Superior temporal gyrus (tissue), 1 donor: Measurements from ENCODE around the gene PAK4.
"Not testable (repeated sequence)": the region's sequence is repeated elsewhere in the genome, so short reads cannot be mapped to it uniquely, and the experiment has no call there.

Experiments used
- DNase-seq: peaks from one replicate; pipeline ENCODE4 v3.0.0-alpha.2; 2016; ENCODE audit errors: extremely low spot score

PAK4 gene

DNA sequence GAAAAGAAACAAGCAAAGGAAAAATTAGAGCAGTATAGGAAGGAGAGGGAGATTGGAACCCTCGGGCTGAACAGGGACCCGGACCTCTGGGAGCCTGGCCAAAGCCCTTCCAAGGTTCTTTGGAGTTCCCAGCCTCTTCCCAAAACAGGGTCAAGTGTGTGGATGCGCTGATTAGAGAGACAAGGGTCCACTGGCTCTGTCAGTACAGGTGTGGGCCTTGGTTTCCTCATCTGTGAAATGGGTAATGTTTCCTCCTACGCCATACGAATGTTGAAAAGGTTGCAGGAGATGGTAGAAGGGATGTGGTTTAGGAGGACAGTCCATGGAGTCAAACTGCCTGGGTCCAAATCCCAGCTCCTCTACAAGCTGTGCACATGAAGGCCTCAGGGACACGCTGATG is 80.5 kb downstream of the PAK4 start:
- DNase-seq: no peak

DNA sequence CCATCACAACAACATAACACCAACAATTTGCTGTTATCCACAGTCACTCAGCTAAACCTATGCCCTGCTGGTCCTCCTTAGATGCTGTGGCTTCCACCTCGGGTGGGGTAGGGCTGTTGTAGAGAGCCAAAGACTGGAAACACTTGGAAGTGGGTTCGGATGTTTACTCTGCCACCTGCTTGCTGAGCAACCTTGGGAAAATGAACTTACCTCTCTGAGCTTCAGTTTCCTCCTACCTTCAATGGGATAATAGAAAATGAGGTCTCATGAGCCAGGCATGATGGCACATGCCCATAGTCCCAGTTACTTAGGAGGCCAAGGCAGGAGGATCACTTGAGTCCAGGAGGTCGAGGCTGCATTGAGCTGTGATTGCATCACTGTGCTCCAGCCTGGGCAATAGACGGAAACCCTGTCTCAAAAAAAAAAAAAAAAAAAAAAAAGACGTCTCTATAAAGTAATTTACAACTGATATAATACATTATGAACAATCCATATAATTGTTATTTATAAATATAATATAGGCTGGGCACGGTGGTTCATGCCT is 81.8 kb downstream of the PAK4 start:
- DNase-seq: no peak

GRCh38 chr19:39208175-39208795 is 82.7 kb downstream of the PAK4 start:
- no peak for DNase-seq

- DNase-seq: no peak
Observed at GRCh38 chr19:39209196-39209595, 83.6 kb downstream of the PAK4 start.

DNA sequence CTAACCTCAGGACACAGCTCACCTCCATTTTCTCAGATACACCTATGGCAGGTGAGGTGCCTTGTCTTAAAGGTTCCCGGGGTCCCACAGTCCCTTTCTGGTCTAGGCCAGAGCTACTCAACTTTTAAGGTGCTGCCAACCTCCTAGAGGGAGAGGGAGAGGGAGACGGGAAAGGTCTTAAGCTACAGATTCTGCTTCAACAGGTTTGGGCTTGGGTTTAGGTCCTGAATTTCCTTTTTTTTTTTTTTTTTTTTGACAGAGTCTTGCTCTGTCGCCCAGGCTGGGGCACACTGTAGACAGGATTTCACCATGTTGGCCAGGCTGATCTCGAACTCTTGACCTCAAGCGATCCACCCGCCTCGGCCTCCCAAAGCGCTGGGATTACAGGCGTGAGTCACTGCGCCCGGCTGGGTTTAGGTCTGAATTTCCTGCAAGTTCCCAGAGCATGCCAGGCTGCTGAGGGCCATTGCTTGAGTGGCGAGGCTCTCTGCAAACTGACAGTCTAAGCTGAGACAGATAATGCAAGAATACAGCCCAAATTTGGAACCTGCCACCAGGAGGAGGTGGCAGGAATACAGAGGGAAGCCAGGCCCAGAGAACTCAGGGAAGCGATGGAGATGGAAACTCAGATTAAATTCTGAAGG is 86.3 kb downstream of the PAK4 start:
- no peak for DNase-seq

- DNase-seq: no peak
Observed at GRCh38 chr19:39212375-39212742, 86.8 kb downstream of the PAK4 start.

DNA sequence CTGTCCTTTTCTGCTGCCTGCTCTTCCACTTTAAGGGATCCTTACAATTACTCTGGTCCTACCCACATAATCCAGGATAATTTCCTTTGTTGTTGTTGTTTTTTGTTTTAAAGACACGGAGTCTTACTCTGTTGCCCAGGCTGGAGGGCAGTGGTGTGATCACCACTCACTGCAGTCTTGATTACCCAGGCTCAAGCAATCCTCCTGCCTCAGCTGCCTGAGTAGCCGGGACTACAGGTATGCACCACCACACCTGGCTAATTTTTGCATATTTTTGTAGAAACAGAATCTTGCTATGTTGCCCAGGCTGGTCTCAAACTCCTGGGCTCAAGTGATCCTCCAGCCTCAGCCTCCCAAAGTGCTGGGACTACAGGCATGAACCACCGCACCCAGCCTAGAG is 89.7 kb downstream of the PAK4 start:
- not testable (repeated sequence) for DNase-seq

GRCh38 chr19:39217094-39217493 is 91.5 kb downstream of the PAK4 start:
- no peak for DNase-seq

DNA sequence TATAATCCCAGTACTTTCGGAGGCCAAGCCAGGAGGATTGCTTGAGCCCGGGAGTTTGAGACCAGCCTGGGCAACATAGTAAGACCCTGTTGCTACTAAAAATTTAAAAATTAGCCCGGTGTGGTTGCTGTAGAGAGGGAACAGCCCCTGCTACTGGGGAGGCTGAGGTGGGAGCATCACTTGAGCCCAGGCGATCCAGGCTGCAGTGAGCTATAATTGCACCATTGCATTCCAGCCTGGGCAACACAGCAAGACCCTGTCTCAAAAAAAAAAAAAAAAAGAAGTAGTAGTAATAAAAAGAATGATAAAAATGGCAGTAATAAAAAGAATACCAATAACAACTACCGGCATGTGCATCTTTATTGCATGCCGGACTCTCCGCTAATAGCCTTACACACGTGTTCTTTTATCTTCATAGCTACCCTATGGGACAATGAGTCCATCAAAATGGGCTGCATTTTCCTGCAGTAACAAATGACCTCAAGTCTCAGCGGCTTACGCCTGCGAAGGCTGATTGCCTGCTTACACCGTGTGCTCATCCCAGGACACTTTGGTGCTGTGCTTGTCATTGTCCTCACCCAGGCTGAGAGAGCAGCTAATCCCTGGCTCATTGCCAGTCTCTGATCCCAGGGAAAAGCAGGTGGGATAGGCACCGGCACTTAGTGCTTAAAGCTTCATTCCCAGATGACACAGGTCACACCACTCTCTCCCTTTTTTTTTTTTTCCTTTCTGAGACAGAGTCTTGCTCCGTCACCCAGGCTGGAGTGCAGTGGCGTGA is 92.8 kb downstream of the PAK4 start:
- no peak for DNase-seq

DNA sequence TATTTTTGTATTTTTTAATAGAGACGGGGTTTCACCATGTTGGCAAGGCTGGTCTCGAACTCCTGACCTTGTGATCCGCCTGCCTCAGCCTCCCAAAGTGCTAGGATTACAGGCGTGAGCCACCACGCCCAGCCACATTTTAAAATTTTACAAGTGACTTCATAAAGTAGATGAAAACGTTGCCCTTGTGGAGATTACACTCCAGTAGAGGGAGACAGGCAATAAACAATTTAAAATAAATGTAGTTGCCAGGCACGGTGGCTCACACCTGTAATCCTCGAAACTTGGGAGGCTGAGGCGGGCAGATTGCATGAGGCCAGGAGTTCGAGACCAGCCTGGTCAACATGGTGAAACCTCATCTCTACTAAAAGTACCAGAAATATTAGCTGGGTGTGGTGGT is 93.5 kb downstream of the PAK4 start:
- DNase-seq: not testable (repeated sequence)

- DNase-seq: no peak
Observed at GRCh38 chr19:39223703-39224279, 98.2 kb downstream of the PAK4 start.

- DNase-seq: no peak
Observed at GRCh38 chr19:39224910-39225309, 99.3 kb downstream of the PAK4 start.
